WERI-Rb-1 (cell line): ENCODE results near the gene SLIT3.
"Not testable (repeated sequence)": the region's sequence is repeated elsewhere in the genome, so short reads cannot be mapped to it uniquely, and the experiment has no call there.

ENCODE experiments used
- DNase-seq: peaks from one replicate; pipeline ENCODE4 v3.0.0-alpha.2; 2020
- H3K27ac ChIP-seq: fragments of 250-450 bp; sonication (Bioruptor Pico); 2 replicates; pipeline ENCODE4 v1.5.1; 2020; ENCODE audit warnings: mild to moderate bottlenecking, moderate library complexity
- H3K27me3 ChIP-seq: fragments of 250-450 bp; sonication (Bioruptor Pico); 2 replicates; pipeline ENCODE4 v1.5.1; 2021; ENCODE audit warnings: mild to moderate bottlenecking, low read depth, moderate library complexity; ENCODE audit not compliant: insufficient read depth, severe bottlenecking
- H3K36me3 ChIP-seq: fragments of 250-450 bp; sonication (Bioruptor Pico); 2 replicates; pipeline ENCODE4 v1.5.1; 2020; ENCODE audit warnings: mild to moderate bottlenecking, moderate library complexity
- H3K4me3 ChIP-seq: 2 replicates; pipeline ENCODE4 v1.5.1; 2011; ENCODE audit warnings: low read depth, mild to moderate bottlenecking, control low read depth, low read length
- H3K9me3 ChIP-seq: fragments of 250-450 bp; sonication (Bioruptor Pico); 2 replicates; pipeline ENCODE4 v1.5.1; 2021; ENCODE audit warnings: mild to moderate bottlenecking, moderate library complexity; ENCODE audit not compliant: severe bottlenecking
- CTCF ChIP-seq: IDR thresholded peaks from 2 replicates; pipeline ENCODE4 v1.5.1; 2011; ENCODE audit warnings: low read depth, mild to moderate bottlenecking, control low read depth, inconsistent platforms, low read length

The SLIT3 gene

GRCh38 chr5:169218861-169219260 is 82.1 kb downstream of the SLIT3 start:
- no peak overlapping the region for H3K4me3 ChIP-seq
- no peak for TF ChIP-seq CTCF
- no peaks in the 10 kb centered on the region for H3K9me3 ChIP-seq
- DNase-seq: no peak
- H3K27me3 ChIP-seq: peaks cover 56% of the 10 kb centered on the region
- no peak overlapping the region for H3K27ac ChIP-seq
- no peaks in the 10 kb centered on the region for H3K36me3 ChIP-seq

- no peak overlapping the region for H3K27ac ChIP-seq
- H3K4me3 ChIP-seq: no peak overlapping the region
- H3K27me3 ChIP-seq: peaks cover 50% of the 10 kb centered on the region
- TF ChIP-seq CTCF: no peak
- H3K9me3 ChIP-seq: no peaks in the 10 kb centered on the region
- DNase-seq: no peak
- no peaks in the 10 kb centered on the region for H3K36me3 ChIP-seq
These were observed 82.8 kb downstream of the SLIT3 start for GRCh38 chr5:169218176-169218575.

GRCh38 chr5:169216866-169217265 is 84.1 kb downstream of the SLIT3 start:
- H3K27ac ChIP-seq: no peak overlapping the region
- no peaks in the 10 kb centered on the region for H3K9me3 ChIP-seq
- no peak for TF ChIP-seq CTCF
- H3K27me3 ChIP-seq: peaks cover 42% of the 10 kb centered on the region
- H3K4me3 ChIP-seq: no peak overlapping the region
- no peak for DNase-seq
- H3K36me3 ChIP-seq: no peaks in the 10 kb centered on the region

- Histone ChIP-seq H3K27ac (no peak overlapping the region), H3K36me3 (no peaks in the 10 kb centered on the region), H3K27me3 (peaks cover 27% of the 10 kb centered on the region), H3K9me3 (no peaks in the 10 kb centered on the region), H3K4me3 (no peak overlapping the region)
- no peak for TF ChIP-seq CTCF
- DNase-seq: no peak
These were observed 87.5 kb downstream of the SLIT3 start for GRCh38 chr5:169213479-169213878.

- peaks cover 22% of the 10 kb centered on the region for H3K27me3 ChIP-seq
These were observed 89.2 kb downstream of the SLIT3 start for GRCh38 chr5:169211761-169212160.

GRCh38 chr5:169204788-169205400 is 96.0 kb downstream of the SLIT3 start:
- Histone ChIP-seq H3K36me3 (no peaks in the 10 kb centered on the region), H3K27me3 (peaks cover 42% of the 10 kb centered on the region), H3K4me3 (no peak overlapping the region), H3K27ac (no peak overlapping the region), H3K9me3 (peaks cover 2% of the 10 kb centered on the region)
- no peak for DNase-seq
- TF ChIP-seq CTCF: no peak

More at GRCh38 chr5:169211761-169212160, 89.2 kb downstream of the SLIT3 start:
- not testable (repeated sequence) for H3K4me3 ChIP-seq, H3K27ac ChIP-seq, H3K9me3 ChIP-seq, DNase-seq, H3K36me3 ChIP-seq
